ENCODE data around the gene PSTPIP1. TPM values are rescaled to one million over a fixed set of nuclear protein-coding genes. Genes with fewer than 3 reads are reported as not detected.

The PSTPIP1 gene
- total and polyA plus RNA-seq, 2 of the 13 experiments (the other 11 are each of a cell fraction or from before 2014, with no cell fraction given): 4.4 to 8.7 TPM

DNA sequence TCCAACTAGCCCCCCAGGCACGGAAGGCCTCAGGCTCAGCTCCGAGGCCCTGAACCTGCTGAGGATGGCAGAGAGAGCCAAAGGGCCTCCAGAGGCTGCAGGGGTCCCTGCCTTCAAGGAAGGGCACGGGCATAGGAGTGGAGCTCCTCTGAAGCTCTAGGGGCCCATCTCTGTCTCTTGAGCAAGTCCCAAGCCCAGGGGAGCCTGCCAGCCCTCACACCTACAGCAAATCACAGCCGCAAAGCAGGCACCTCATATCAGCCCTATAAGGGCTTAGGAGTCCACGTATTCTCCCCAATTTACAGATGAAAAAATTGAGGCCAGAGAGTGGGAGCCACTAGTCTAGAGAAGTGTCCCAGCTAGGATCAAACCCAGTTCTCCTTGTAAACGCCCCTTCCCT, 14.2 kb downstream of the PSTPIP1 start:
- Histone ChIP-seq H3K9ac (ENCODE audit: insufficient read depth, low read depth, low read length) (no peak overlapping the region), H3K79me2 (ENCODE audit: insufficient read depth, low read length) (no peaks in the 10 kb centered on the region), H3K36me3 (replicated peaks in 1 of 2; ENCODE audit: control insufficient read depth in 1 of 2, insufficient read depth in 2 of 2, low read length in 2 of 2) (no peaks in the 10 kb centered on the region), H4K20me1 (ENCODE audit: insufficient read depth, low read length) (no peaks in the 10 kb centered on the region), H3K4me2 (ENCODE audit: low read depth, low read length) (no peak overlapping the region), H3K27ac (ENCODE audit: extremely low read length, insufficient read depth, low read length) (no peak overlapping the region), H2AFZ (ENCODE audit: low read length) (no peak overlapping the region), H3K4me1 (ENCODE audit: insufficient read depth, low read length) (no peaks in the 10 kb centered on the region), H3K27me3 (ENCODE audit: control insufficient read depth in 1 of 2, insufficient read depth in 2 of 2, low read length in 2 of 2) (peaks cover 5 to 51% of the 10 kb centered on the region in 2 experiments; a peak in 3 of 5 replicates), H3K9me3 (ENCODE audit: low read length) (no peaks in the 10 kb centered on the region), H3K4me3 (replicated peaks in 1 of 3; ENCODE audit: insufficient read depth in 1 of 3, low read depth in 2 of 3, low read length in 3 of 3) (no peak overlapping the region)
- TF ChIP-seq, protein P1, sequence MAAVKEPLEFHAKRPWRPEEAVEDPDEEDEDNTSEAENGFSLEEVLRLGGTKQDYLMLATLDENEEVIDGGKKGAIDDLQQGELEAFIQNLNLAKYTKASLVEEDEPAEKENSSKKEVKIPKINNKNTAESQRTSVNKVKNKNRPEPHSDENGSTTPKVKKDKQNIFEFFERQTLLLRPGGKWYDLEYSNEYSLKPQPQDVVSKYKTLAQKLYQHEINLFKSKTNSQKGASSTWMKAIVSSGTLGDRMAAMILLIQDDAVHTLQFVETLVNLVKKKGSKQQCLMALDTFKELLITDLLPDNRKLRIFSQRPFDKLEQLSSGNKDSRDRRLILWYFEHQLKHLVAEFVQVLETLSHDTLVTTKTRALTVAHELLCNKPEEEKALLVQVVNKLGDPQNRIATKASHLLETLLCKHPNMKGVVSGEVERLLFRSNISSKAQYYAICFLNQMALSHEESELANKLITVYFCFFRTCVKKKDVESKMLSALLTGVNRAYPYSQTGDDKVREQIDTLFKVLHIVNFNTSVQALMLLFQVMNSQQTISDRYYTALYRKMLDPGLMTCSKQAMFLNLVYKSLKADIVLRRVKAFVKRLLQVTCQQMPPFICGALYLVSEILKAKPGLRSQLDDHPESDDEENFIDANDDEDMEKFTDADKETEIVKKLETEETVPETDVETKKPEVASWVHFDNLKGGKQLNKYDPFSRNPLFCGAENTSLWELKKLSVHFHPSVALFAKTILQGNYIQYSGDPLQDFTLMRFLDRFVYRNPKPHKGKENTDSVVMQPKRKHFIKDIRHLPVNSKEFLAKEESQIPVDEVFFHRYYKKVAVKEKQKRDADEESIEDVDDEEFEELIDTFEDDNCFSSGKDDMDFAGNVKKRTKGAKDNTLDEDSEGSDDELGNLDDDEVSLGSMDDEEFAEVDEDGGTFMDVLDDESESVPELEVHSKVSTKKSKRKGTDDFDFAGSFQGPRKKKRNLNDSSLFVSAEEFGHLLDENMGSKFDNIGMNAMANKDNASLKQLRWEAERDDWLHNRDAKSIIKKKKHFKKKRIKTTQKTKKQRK (IDR thresholded peaks at IDR 0.05; ENCODE audit: low read length): no peak
- TF ChIP-seq, protein P2, sequence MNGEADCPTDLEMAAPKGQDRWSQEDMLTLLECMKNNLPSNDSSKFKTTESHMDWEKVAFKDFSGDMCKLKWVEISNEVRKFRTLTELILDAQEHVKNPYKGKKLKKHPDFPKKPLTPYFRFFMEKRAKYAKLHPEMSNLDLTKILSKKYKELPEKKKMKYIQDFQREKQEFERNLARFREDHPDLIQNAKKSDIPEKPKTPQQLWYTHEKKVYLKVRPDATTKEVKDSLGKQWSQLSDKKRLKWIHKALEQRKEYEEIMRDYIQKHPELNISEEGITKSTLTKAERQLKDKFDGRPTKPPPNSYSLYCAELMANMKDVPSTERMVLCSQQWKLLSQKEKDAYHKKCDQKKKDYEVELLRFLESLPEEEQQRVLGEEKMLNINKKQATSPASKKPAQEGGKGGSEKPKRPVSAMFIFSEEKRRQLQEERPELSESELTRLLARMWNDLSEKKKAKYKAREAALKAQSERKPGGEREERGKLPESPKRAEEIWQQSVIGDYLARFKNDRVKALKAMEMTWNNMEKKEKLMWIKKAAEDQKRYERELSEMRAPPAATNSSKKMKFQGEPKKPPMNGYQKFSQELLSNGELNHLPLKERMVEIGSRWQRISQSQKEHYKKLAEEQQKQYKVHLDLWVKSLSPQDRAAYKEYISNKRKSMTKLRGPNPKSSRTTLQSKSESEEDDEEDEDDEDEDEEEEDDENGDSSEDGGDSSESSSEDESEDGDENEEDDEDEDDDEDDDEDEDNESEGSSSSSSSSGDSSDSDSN (CRISPR knock-in tag; IDR thresholded peaks at IDR 0.05): no peak
- TF ChIP-seq ZNF510 (CRISPR knock-in tag; IDR thresholded peaks at IDR 0.05; ENCODE audit: low read depth) (no peak), RARA (CRISPR knock-in tag; IDR thresholded peaks at IDR 0.05) (no peak), ZNF773 (CRISPR knock-in tag; IDR thresholded peaks at IDR 0.05; ENCODE audit: borderline replicate concordance) (no peak), ZSCAN12 (CRISPR knock-in tag; IDR thresholded peaks at IDR 0.05) (no peak), ZNF569 (CRISPR knock-in tag; IDR thresholded peaks at IDR 0.05; ENCODE audit: borderline replicate concordance) (no peak), ZNF777 (CRISPR knock-in tag; IDR thresholded peaks at IDR 0.05) (no peak), ZNF367 (CRISPR knock-in tag; IDR thresholded peaks at IDR 0.05; ENCODE audit: borderline replicate concordance) (no peak), ZNF749 (CRISPR knock-in tag; IDR thresholded peaks at IDR 0.05; ENCODE audit: borderline replicate concordance) (no peak), RFX3 (CRISPR knock-in tag; IDR thresholded peaks at IDR 0.05) (no peak), KAT8 (CRISPR knock-in tag; IDR thresholded peaks at IDR 0.05) (no peak)
- TF ChIP-seq, protein P3, sequence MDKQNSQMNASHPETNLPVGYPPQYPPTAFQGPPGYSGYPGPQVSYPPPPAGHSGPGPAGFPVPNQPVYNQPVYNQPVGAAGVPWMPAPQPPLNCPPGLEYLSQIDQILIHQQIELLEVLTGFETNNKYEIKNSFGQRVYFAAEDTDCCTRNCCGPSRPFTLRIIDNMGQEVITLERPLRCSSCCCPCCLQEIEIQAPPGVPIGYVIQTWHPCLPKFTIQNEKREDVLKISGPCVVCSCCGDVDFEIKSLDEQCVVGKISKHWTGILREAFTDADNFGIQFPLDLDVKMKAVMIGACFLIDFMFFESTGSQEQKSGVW (CRISPR knock-in tag; IDR thresholded peaks at IDR 0.05; ENCODE audit: borderline replicate concordance): no peak
- intact Hi-C loops (cut with micrococcal nuclease; ENCODE audit: unreplicated experiment) (no loop called here), in situ Hi-C loops (cut with HindIII; ENCODE audit: extremely low pct_ligation_motif_present, low pct_unique_long_range_greater_than_20kb) (no loop called here)
- DNase-seq (ENCODE audit: low spot score) (no peak), FAIRE-seq (no peak), ATAC-seq (no peak)
- 60% methylated on average over 2 of the region's 6 CpGs for WGBS (ENCODE audit: low lambda C conversion rate)
- POLR2A ChIA-PET: no interaction called here
- BruUV-seq (replicated peaks): no TSS peak
- CTCF ChIA-PET (ENCODE audit: low intra/inter-chr PET ratio, low total read pairs): no interaction called here

All from HepG2 (cell line).